Measurements from ENCODE around the gene EHMT2.
A peak's percentile ranks its signal among the peaks of the same experiment; 100 is the strongest.

The EHMT2 gene

GRCh38 chr6:31888276-31889258, 8.9 kb downstream of the EHMT2 start:
- peak; percentile 52 to 62 for DNase-seq

- DNase-seq = no peak
These were observed 10.1 kb downstream of the EHMT2 start for GRCh38 chr6:31887173-31888007.

GRCh38 chr6:31886541-31886991, 10.9 kb downstream of the EHMT2 start:
- DNase-seq = no peak

GRCh38 chr6:31884528-31885035, 12.9 kb downstream of the EHMT2 start:
- no peak for DNase-seq

- DNase-seq = no peak
These were observed 13.8 kb downstream of the EHMT2 start for GRCh38 chr6:31883676-31884075.

- DNase-seq = no peak
These were observed 15.2 kb downstream of the EHMT2 start for GRCh38 chr6:31882344-31882743.

GRCh38 chr6:31881136-31881859, 16.2 kb downstream of the EHMT2 start:
- DNase-seq = no peak

- DNase-seq = no peak
These were observed 16.9 kb downstream of the EHMT2 start for GRCh38 chr6:31880616-31881015.

GRCh38 chr6:31879901-31880300, 17.6 kb downstream of the EHMT2 start:
- DNase-seq = no peak

GRCh38 chr6:31879143-31879542, 18.4 kb downstream of the EHMT2 start:
- no peak for DNase-seq

- DNase-seq = no peak
These were observed 18.8 kb downstream of the EHMT2 start, which contains the start of gene SLC44A4 for GRCh38 chr6:31878726-31879125. Gene SLC44A4 (minus strand): TSS chr6:31878997. CDS start chr6:31878980, 17 bp downstream.

- DNase-seq = no peak
These were observed 19.3 kb downstream of the EHMT2 start for GRCh38 chr6:31878222-31878621.

- DNase-seq = no peak
These were observed 19.8 kb downstream of the EHMT2 start for GRCh38 chr6:31877651-31878161.

GRCh38 chr6:31877125-31877650, 20.3 kb downstream of the EHMT2 start:
- no peak for DNase-seq

- DNase-seq = no peak
These were observed 21.1 kb downstream of the EHMT2 start for GRCh38 chr6:31876357-31876756.

- no peak for DNase-seq
These were observed 21.6 kb downstream of the EHMT2 start for GRCh38 chr6:31875877-31876276.

GRCh38 chr6:31874836-31875572, 22.5 kb downstream of the EHMT2 start:
- DNase-seq = no peak

- no peak for DNase-seq
These were observed 23.3 kb downstream of the EHMT2 start for GRCh38 chr6:31874084-31874670.

GRCh38 chr6:31871046-31871659, 26.3 kb downstream of the EHMT2 start:
- DNase-seq = no peak

GRCh38 chr6:31870385-31870921, 27.0 kb downstream of the EHMT2 start:
- DNase-seq = no peak

Data from stimulated activated CD4-positive, alpha-beta T cell treated with anti-CD3 and anti-CD28 coated beads, Interleukin-2, amount 100 ng/mL, for 48 hours (primary cell).